Endothelial cell of umbilical vein (primary cell): ENCODE measurements around the gene ZFX. TPM values are rescaled to one million over a fixed set of nuclear protein-coding genes. Genes with fewer than 3 reads are reported as not detected.

ENCODE experiments used
- BruUV-seq: library from RNA; stranded (reverse); fragments of 400-500 nt; replicated peaks from 2 replicates; lab custom pipeline; 2021; lab: Mats Ljungman, UMichigan
- CTCF ChIA-PET: fragments of 300-600, 350-600 bp; sonication (Branson Sonifier 250); formaldehyde crosslinking; loops from one replicate; lab custom pipeline; 2021; ENCODE audit warnings: antibody characterized with exemption, inconsistent platforms; lab: Charles Lee
- POLR2A ChIA-PET: fragments of 300-600, 350-600 bp; sonication (Branson Sonifier 250); formaldehyde crosslinking; loops from one replicate; lab custom pipeline; 2021; ENCODE audit warnings: antibody characterized with exemption, inconsistent platforms; lab: Charles Lee
- DNase-seq: peaks from one replicate; pipeline ENCODE4 v3.0.0-alpha.2; 2011; ENCODE audit warnings: low read depth, low spot score
- FAIRE-seq: peaks from 2 replicates; lab custom pipeline; 2011; peaks lifted over from hg19 to GRCh38; lab: Jason Lieb, UNC
- H2AFZ ChIP-seq: 2 replicates; pipeline ENCODE4 v1.6.0; 2012; ENCODE audit warnings: low read depth, low read length, control low read depth, inconsistent platforms
- H3K27ac ChIP-seq: 2 replicates; pipeline ENCODE4 v1.5.1; 2011; ENCODE audit warnings: low read depth, mild to moderate bottlenecking, control low read depth, low read length, moderate library complexity; ENCODE audit not compliant: insufficient read depth
- H3K27me3 ChIP-seq, 2 experiments: 2 replicates each; pipeline versions ENCODE4 v1.6.0 to v1.6.1; 2011; ENCODE audit warnings: low read length in 2 of 2, mixed read lengths in 1 of 2; ENCODE audit not compliant: control insufficient read depth in 2 of 2, insufficient read depth in 2 of 2
- H3K36me3 ChIP-seq, 2 experiments: 2 replicates in 1 of 2; 3 replicates in 1 of 2; pipeline ENCODE4 v1.5.1; 2011; ENCODE audit warnings: low read length in 2 of 2, mild to moderate bottlenecking in 1 of 2, moderate library complexity in 1 of 2; ENCODE audit not compliant: control insufficient read depth in 2 of 2, insufficient read depth in 2 of 2; ENCODE audit errors: extremely low read depth in 1 of 2
- H3K4me1 ChIP-seq: 3 replicates; pipeline ENCODE4 v1.5.1; 2011; ENCODE audit warnings: mild to moderate bottlenecking, low read length; ENCODE audit not compliant: control insufficient read depth, insufficient read depth; ENCODE audit errors: extremely low read depth
- H3K4me2 ChIP-seq: 2 replicates; pipeline ENCODE4 v1.6.1; 2011; ENCODE audit warnings: low read length, control low read depth, mixed read lengths; ENCODE audit not compliant: insufficient read depth
- H3K4me3 ChIP-seq, 3 experiments: fragments of 200-600 bp in 1 of 3; sonication (generic), shearing (Covaris generic) in 1 of 3; replicated peaks in 1 of 3; 2 replicates each; pipeline ENCODE4 v1.5.1; 2011 to 2016; ENCODE audit warnings: control low read depth in 3 of 3, low read length in 3 of 3, mild to moderate bottlenecking in 2 of 3, inconsistent platforms in 1 of 3, low read depth in 1 of 3, moderate library complexity in 1 of 3; ENCODE audit not compliant: insufficient read depth in 1 of 3
- H3K79me2 ChIP-seq: 2 replicates; pipeline ENCODE4 v1.6.0; 2012; ENCODE audit warnings: low read length, inconsistent platforms; ENCODE audit not compliant: control insufficient read depth, insufficient read depth
- H3K9ac ChIP-seq: replicated peaks from 2 replicates; pipeline ENCODE3; 2011; ENCODE audit warnings: low read length, control low read depth; ENCODE audit not compliant: insufficient read depth; ENCODE audit errors: extremely low read depth
- H3K9me1 ChIP-seq: replicated peaks from 3 replicates; pipeline ENCODE4 v1.6.0; 2011; ENCODE audit warnings: mild to moderate bottlenecking, low read length; ENCODE audit not compliant: control insufficient read depth, insufficient read depth; ENCODE audit errors: extremely low read depth
- H3K9me3 ChIP-seq: replicated peaks from 2 replicates; pipeline ENCODE4 v1.5.1; 2012; ENCODE audit warnings: low read length, inconsistent platforms; ENCODE audit not compliant: control insufficient read depth, insufficient read depth
- H4K20me1 ChIP-seq: replicated peaks from 2 replicates; pipeline ENCODE3; 2011; ENCODE audit warnings: mild to moderate bottlenecking, low read length; ENCODE audit not compliant: control insufficient read depth, insufficient read depth; ENCODE audit errors: extremely low read depth
- GATA2 ChIP-seq: IDR thresholded peaks from 2 replicates; pipeline ENCODE4 v1.7.0; 2011; ENCODE audit warnings: low read depth, mild to moderate bottlenecking, moderate library complexity, mixed read lengths, low read length; ENCODE audit not compliant: insufficient read length, insufficient read depth
- JUN ChIP-seq: IDR thresholded peaks from 2 replicates; pipeline ENCODE4 v1.6.1; 2011; ENCODE audit warnings: borderline replicate concordance, low read depth; ENCODE audit not compliant: insufficient read length, insufficient read depth
- MAX ChIP-seq: IDR thresholded peaks from 2 replicates; pipeline ENCODE4 v1.6.1; 2011; ENCODE audit not compliant: insufficient read depth, insufficient read length
- MYC ChIP-seq: IDR thresholded peaks from one replicate; pipeline ENCODE4 v1.6.1; 2011; ENCODE audit warnings: mild to moderate bottlenecking, low read depth, low read length
- POLR2A ChIP-seq: IDR thresholded peaks from 2 replicates; pipeline ENCODE4 v1.6.1; 2012; ENCODE audit warnings: low read depth, mild to moderate bottlenecking, control low read depth, low read length
- POLR2AphosphoS5 ChIP-seq: IDR thresholded peaks from 2 replicates; pipeline ENCODE4 v1.6.1; 2012; ENCODE audit warnings: low read depth, mild to moderate bottlenecking, control low read depth, low read length, moderate library complexity; ENCODE audit not compliant: insufficient read depth
- dilution Hi-C: fragments of 300-500 bp; cut with MboI; formaldehyde crosslinking; loops from one replicate; pipeline ENCODE4 v1.15.0; 2019; ENCODE audit warnings: low sequenced_read_pairs; ENCODE audit not compliant: extremely low pct_ligation_motif_present
- intact Hi-C: fragments of 100-400 bp; cut with micrococcal nuclease; formaldehyde crosslinking; loops from one replicate; pipeline ENCODE4 v1.10.0; 2022
- polyA plus RNA-seq, 4 experiments: library from polyadenylated mRNA; depleted of rRNA in 3 of 4; stranded (reverse) in 3 of 4; unstranded in 1 of 4; fragments of >200 nt; gene quantifications; 2 replicates each; pipeline versions ENCODE4 v1.2.1 to v1.2.3, GENCODE V29; 2011 to 2012; ENCODE audit warnings: missing spikeins in 1 of 4
- total RNA-seq: library from RNA; stranded (reverse); gene quantifications from 2 replicates; pipeline ENCODE4 v1.2.3, GENCODE V29; 2021
- TF ChIP-seq, protein P1 (sequence below), 2 donors: IDR thresholded peaks; 1 replicate in 1 of 2; 2 replicates in 1 of 2; pipeline ENCODE4 v1.5.1; 2011; ENCODE audit warnings: low read length in 2 of 2, mild to moderate bottlenecking in 2 of 2, moderate library complexity in 2 of 2, control low read depth in 1 of 2, inconsistent platforms in 1 of 2, low read depth in 1 of 2; ENCODE audit not compliant: insufficient read depth in 1 of 2; ENCODE audit errors: extremely low read depth in 1 of 2

Gene ZFX
- total and polyA plus RNA-seq, 2 donors (not counting 3 experiments of a cell fraction or from before 2014, with no cell fraction given), result 11.4 to 34.1 TPM

GRCh38 chrX:24196509-24196908 lies 47.0 kb downstream of the ZFX start:
- no peaks in the 10 kb centered on the region for H3K9me3 ChIP-seq
- H3K79me2 ChIP-seq, result peaks cover 84% of the 10 kb centered on the region
- H2AFZ ChIP-seq, result no peak overlapping the region
- FAIRE-seq (no peak), DNase-seq (no peak)
- H3K9ac ChIP-seq, result no peak overlapping the region
- CTCF ChIA-PET, result no interaction called here
- intact Hi-C loops, result no loop called here
- no peaks in the 10 kb centered on the region for H4K20me1 ChIP-seq
- no peaks in the 10 kb centered on the region for H3K27me3 ChIP-seq
- no peaks in the 10 kb centered on the region for H3K9me1 ChIP-seq
- dilution Hi-C loops, result no loop called here
- H3K4me1 ChIP-seq, result no peaks in the 10 kb centered on the region
- no peak overlapping the region for H3K27ac ChIP-seq
- no peak overlapping the region for H3K4me2 ChIP-seq
- BruUV-seq, result no TSS peak
- no peak overlapping the region for H3K4me3 ChIP-seq
- H3K36me3 ChIP-seq, result no peaks in the 10 kb centered on the region
- TF ChIP-seq, protein P1, sequence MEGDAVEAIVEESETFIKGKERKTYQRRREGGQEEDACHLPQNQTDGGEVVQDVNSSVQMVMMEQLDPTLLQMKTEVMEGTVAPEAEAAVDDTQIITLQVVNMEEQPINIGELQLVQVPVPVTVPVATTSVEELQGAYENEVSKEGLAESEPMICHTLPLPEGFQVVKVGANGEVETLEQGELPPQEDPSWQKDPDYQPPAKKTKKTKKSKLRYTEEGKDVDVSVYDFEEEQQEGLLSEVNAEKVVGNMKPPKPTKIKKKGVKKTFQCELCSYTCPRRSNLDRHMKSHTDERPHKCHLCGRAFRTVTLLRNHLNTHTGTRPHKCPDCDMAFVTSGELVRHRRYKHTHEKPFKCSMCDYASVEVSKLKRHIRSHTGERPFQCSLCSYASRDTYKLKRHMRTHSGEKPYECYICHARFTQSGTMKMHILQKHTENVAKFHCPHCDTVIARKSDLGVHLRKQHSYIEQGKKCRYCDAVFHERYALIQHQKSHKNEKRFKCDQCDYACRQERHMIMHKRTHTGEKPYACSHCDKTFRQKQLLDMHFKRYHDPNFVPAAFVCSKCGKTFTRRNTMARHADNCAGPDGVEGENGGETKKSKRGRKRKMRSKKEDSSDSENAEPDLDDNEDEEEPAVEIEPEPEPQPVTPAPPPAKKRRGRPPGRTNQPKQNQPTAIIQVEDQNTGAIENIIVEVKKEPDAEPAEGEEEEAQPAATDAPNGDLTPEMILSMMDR (IDR thresholded peaks at IDR 0.05; ENCODE audit: extremely low read depth in 1 of 2, insufficient read depth in 1 of 2, low read depth in 1 of 2, low read length in 2 of 2), result no peak
- TF ChIP-seq GATA2 (no peak), POLR2AphosphoS5 (no peak), JUN (no peak), MYC (no peak), MAX (no peak), POLR2A (no peak)
- POLR2A ChIA-PET, result no interaction called here
